Skeletal muscle tissue (tissue), 4 donors: Measurements from ENCODE around the gene FLYWCH1. TPM values are rescaled to one million over a fixed set of nuclear protein-coding genes. Genes with fewer than 3 reads are reported as not detected.

Experiments used
- H3K27ac ChIP-seq: one replicate; pipeline ENCODE4 v1.7.0; 2013; ENCODE audit warnings: mild to moderate bottlenecking, low read depth, low read length, inconsistent platforms
- H3K27me3 ChIP-seq, 3 donors: one replicate each; pipeline ENCODE4 v1.7.0; 2013; ENCODE audit warnings: low read length in 3 of 3; ENCODE audit not compliant: control insufficient read depth in 3 of 3, insufficient read depth in 3 of 3
- H3K36me3 ChIP-seq, 3 donors: one replicate each; pipeline ENCODE4 v1.7.0; 2013; ENCODE audit warnings: low read length in 3 of 3; ENCODE audit not compliant: control insufficient read depth in 3 of 3, insufficient read depth in 3 of 3
- H3K4me1 ChIP-seq, 3 donors: one replicate each; pipeline ENCODE4 v1.7.0; 2013; ENCODE audit warnings: low read length in 3 of 3, mild to moderate bottlenecking in 3 of 3; ENCODE audit not compliant: control insufficient read depth in 3 of 3, insufficient read depth in 3 of 3
- H3K4me3 ChIP-seq, 3 donors: one replicate each; pipeline ENCODE4 v1.7.0; 2013; ENCODE audit warnings: low read length in 3 of 3
- H3K9ac ChIP-seq, 3 donors: one replicate each; pipeline ENCODE4 v1.7.0; 2013; ENCODE audit warnings: low read length in 3 of 3, mild to moderate bottlenecking in 3 of 3, moderate library complexity in 2 of 3, low read depth in 1 of 3
- H3K9me3 ChIP-seq, 3 donors: one replicate each; pipeline ENCODE4 v1.7.0; 2013; ENCODE audit warnings: low read length in 3 of 3; ENCODE audit not compliant: control insufficient read depth in 3 of 3
- total RNA-seq: library from RNA; depleted of rRNA; stranded (reverse); fragments of >200 nt; gene quantifications from one replicate; pipeline ENCODE4 v1.2.3, GENCODE V29; 2014
- donor health status: Osteomylitis.

Gene FLYWCH1
- total RNA-seq, 1 donor from 2014 or later = 11.0 TPM

- H3K4me1 ChIP-seq = peaks cover 4 to 5% (median 5%) of the 10 kb centered on the region in 3 donors
- H3K27ac ChIP-seq = no peak overlapping the region
- H3K9me3 ChIP-seq = no peaks in the 10 kb centered on the region
- H3K36me3 ChIP-seq = peaks cover 0 to 21% (median 4%) of the 10 kb centered on the region in 3 donors
- peak overlapping the region in 1 of 3 donors; percentile 3 for H3K9ac ChIP-seq
- no peaks in the 10 kb centered on the region for H3K27me3 ChIP-seq
- no peak overlapping the region for H3K4me3 ChIP-seq
Observed at GRCh38 chr16:2898831-2899563, 12.7 kb upstream of the FLYWCH1 start.

GRCh38 chr16:2899564-2900072 lies 12.1 kb upstream of the FLYWCH1 start:
- no peaks in the 10 kb centered on the region for H3K9me3 ChIP-seq
- H3K27me3 ChIP-seq = no peaks in the 10 kb centered on the region
- H3K9ac ChIP-seq = no peak overlapping the region
- H3K4me3 ChIP-seq = no peak overlapping the region
- no peak overlapping the region for H3K27ac ChIP-seq
- peaks cover 0 to 21% (median 4%) of the 10 kb centered on the region in 3 donors for H3K36me3 ChIP-seq
- H3K4me1 ChIP-seq = peaks cover 5 to 9% (median 8%) of the 10 kb centered on the region in 3 donors

GRCh38 chr16:2900526-2901075 lies 11.1 kb upstream of the FLYWCH1 start:
- H3K4me3 ChIP-seq = no peak overlapping the region
- H3K9me3 ChIP-seq = no peaks in the 10 kb centered on the region
- no peak overlapping the region for H3K9ac ChIP-seq
- no peak overlapping the region for H3K27ac ChIP-seq
- no peaks in the 10 kb centered on the region for H3K27me3 ChIP-seq
- H3K4me1 ChIP-seq = peaks cover 5 to 14% (median 11%) of the 10 kb centered on the region in 3 donors
- H3K36me3 ChIP-seq = peaks cover 0 to 20% (median 4%) of the 10 kb centered on the region in 3 donors

DNA sequence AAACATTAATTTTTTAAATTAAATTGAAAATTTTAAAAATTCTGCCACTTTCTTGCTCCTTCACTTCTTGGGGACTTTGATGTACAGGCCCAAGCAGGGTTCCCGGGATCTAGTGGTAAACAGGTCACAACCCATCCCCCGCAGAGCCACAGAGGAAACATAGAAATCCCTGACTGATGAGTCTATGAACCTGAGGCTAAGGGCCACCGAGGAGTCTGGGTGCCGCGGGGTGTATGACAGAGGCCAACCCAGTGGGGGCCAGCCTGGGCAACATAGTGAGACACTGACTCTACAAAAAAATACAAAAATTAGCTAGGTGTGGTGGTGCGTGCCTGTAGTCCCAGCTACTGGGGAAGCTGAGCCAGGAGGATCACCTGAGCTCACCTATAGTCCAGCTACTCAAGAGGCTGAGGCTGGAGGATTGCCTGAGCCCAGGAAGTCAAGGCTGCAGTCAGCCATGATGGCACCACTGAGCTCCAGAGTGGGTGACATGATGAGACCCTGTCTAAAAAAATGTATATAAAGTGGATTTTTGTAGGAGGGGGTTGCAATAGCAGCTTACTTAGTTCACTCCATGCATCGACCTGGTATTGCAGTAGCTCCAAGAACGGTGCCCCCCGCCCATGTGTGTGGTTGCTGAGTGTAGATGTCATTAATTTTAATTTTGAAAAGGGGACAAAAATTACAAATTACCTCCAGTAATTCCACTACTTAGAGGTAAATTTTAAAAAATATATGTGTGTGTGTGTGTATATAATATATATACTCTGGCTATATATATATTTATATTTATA lies 9.2 kb upstream of the FLYWCH1 start:
- H3K27me3 ChIP-seq = no peaks in the 10 kb centered on the region

GRCh38 chr16:2904100-2904921 lies 7.4 kb upstream of the FLYWCH1 start:
- no peaks in the 10 kb centered on the region for H3K9me3 ChIP-seq
- peak overlapping the region; percentile 85 to 93 (median 86) for H3K9ac ChIP-seq
- no peaks in the 10 kb centered on the region for H3K36me3 ChIP-seq
- peak overlapping the region; percentile 78 for H3K27ac ChIP-seq
- peaks cover 9 to 21% (median 18%) of the 10 kb centered on the region in 3 donors for H3K4me1 ChIP-seq
- no peaks in the 10 kb centered on the region for H3K27me3 ChIP-seq
- peak overlapping the region; percentile 80 to 95 (median 94) for H3K4me3 ChIP-seq

More for the DNA sequence above, 9.2 kb upstream of the FLYWCH1 start:
- no peak overlapping the region for H3K27ac ChIP-seq
- no peak overlapping the region for H3K9ac ChIP-seq
- peaks cover 9 to 21% (median 18%) of the 10 kb centered on the region in 3 donors for H3K4me1 ChIP-seq
- no peaks in the 10 kb centered on the region for H3K9me3 ChIP-seq
- no peak overlapping the region for H3K4me3 ChIP-seq
- H3K36me3 ChIP-seq = peaks cover 0 to 8% (median 0%) of the 10 kb centered on the region in 3 donors

GRCh38 chr16:2904922-2905240 lies 6.8 kb upstream of the FLYWCH1 start:
- no peaks in the 10 kb centered on the region for H3K9me3 ChIP-seq
- peak overlapping the region; percentile 85 to 93 (median 86) for H3K9ac ChIP-seq
- peak overlapping the region; percentile 78 for H3K27ac ChIP-seq

DNA sequence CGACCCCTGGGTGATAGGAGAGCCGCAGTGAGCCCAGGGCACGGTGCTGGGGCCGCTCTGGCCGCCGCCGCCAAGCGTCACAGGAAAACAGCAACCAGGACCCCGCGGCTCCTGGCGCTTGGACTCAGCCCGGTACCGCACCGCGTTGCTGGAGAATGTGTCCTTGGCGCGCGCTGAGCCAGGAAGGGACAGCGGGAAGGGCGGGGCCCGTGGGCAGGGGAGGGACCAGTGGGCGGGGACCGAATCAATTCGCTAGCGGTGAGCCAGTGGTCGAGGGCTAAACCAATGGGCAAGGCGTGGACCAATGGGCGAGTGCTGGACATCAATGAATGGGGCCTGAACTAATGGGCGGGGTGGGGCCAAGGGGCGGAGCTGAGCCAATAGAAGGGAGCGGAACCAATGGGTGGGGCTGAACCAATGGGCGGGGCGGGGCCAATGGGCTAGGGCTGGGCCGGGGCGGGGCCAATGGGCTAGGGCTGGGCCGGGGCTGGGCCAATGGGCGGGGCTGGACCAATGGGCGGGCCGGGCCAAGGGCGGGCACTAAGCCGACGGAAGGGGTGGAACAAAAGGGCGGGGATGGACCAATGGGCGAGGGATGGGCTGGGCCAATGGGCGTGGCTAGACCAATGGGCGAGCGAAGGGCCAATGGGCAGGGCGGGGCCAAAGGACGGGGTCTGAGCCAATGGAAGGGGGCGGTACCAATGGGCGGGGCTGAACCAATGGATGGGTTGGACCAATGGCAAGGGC lies 6.3 kb upstream of the FLYWCH1 start:
- peak overlapping the region; percentile 80 to 95 (median 94) for H3K4me3 ChIP-seq
- no peaks in the 10 kb centered on the region for H3K36me3 ChIP-seq
- H3K9ac ChIP-seq = peak overlapping the region; percentile 85 to 93 (median 86)
- no peaks in the 10 kb centered on the region for H3K9me3 ChIP-seq
- no peaks in the 10 kb centered on the region for H3K27me3 ChIP-seq
- peaks cover 9 to 21% (median 18%) of the 10 kb centered on the region in 3 donors for H3K4me1 ChIP-seq
- peak overlapping the region; percentile 78 for H3K27ac ChIP-seq

More at GRCh38 chr16:2904922-2905240, 6.8 kb upstream of the FLYWCH1 start:
- Histone ChIP-seq H3K4me1 (peaks cover 9 to 21% (median 18%) of the 10 kb centered on the region in 3 donors), H3K27me3 (no peaks in the 10 kb centered on the region), H3K4me3 (peak overlapping the region; percentile 80 to 95 (median 94)), H3K36me3 (no peaks in the 10 kb centered on the region)

- peak overlapping the region; percentile 20 for H3K27ac ChIP-seq
- H3K27me3 ChIP-seq = no peaks in the 10 kb centered on the region
Observed at GRCh38 chr16:2905988-2906387, 5.7 kb upstream of the FLYWCH1 start.

More at GRCh38 chr16:2905988-2906387, 5.7 kb upstream of the FLYWCH1 start:
- no peaks in the 10 kb centered on the region for H3K9me3 ChIP-seq
- peak overlapping the region in 1 of 3 donors; percentile 17 for H3K4me3 ChIP-seq
- H3K9ac ChIP-seq = no peak overlapping the region
- no peaks in the 10 kb centered on the region for H3K36me3 ChIP-seq
- H3K4me1 ChIP-seq = peaks cover 9 to 21% (median 18%) of the 10 kb centered on the region in 3 donors
